ENCODE results near the gene UBA52. TPM values are rescaled to one million over a fixed set of nuclear protein-coding genes. Genes with fewer than 3 reads are reported as not detected.
"Not testable (repeated sequence)": the region's sequence is repeated elsewhere in the genome, so short reads cannot be mapped to it uniquely, and the experiment has no call there.

UBA52 gene
- total RNA-seq, 3 donors from 2014 or later, result 729 to 865 (median 831) TPM

GRCh38 chr19:18537431-18537830 lies 34.2 kb upstream of the UBA52 start:
- Histone ChIP-seq H3K27ac (no peak overlapping the region), H3K9me3 (no peaks in the 10 kb centered on the region), H3K4me3 (no peak overlapping the region), H3K36me3 (peaks cover 14% of the 10 kb centered on the region), H3K27me3 (no peaks in the 10 kb centered on the region), H3K4me1 (no peaks in the 10 kb centered on the region)
- intact Hi-C loops (cut with DNase I; ENCODE audit: low total_unique reads), result no loop called here
- no peak for DNase-seq (ENCODE audit: low spot score in 2 of 2)
- TF ChIP-seq POLR2A (IDR thresholded peaks at IDR 0.05), result no peak
- TF ChIP-seq CTCF (IDR thresholded peaks at IDR 0.05), result no peak
- no peak for TF ChIP-seq POLR2AphosphoS5 (IDR thresholded peaks at IDR 0.05)

GRCh38 chr19:18538115-18538514 lies 33.5 kb upstream of the UBA52 start:
- no peaks in the 10 kb centered on the region for H3K4me1 ChIP-seq
- peaks cover 7% of the 10 kb centered on the region for H3K36me3 ChIP-seq
- H3K9me3 ChIP-seq, result no peaks in the 10 kb centered on the region
- no peaks in the 10 kb centered on the region for H3K27me3 ChIP-seq
- H3K4me3 ChIP-seq, result no peak overlapping the region
- intact Hi-C loops (cut with DNase I; ENCODE audit: low total_unique reads), result no loop called here
- H3K27ac ChIP-seq, result no peak overlapping the region
- TF ChIP-seq POLR2AphosphoS5 (IDR thresholded peaks at IDR 0.05) (no peak), POLR2A (IDR thresholded peaks at IDR 0.05) (no peak), CTCF (IDR thresholded peaks at IDR 0.05) (no peak)
- DNase-seq (ENCODE audit: low spot score in 2 of 2), result no peak

- Histone ChIP-seq H3K36me3 (peaks cover 5% of the 10 kb centered on the region), H3K27ac (no peak overlapping the region), H3K9me3 (no peaks in the 10 kb centered on the region), H3K4me3 (no peak overlapping the region), H3K27me3 (no peaks in the 10 kb centered on the region), H3K4me1 (no peaks in the 10 kb centered on the region)
- DNase-seq (ENCODE audit: low spot score in 2 of 2), result no peak
- no peak for TF ChIP-seq POLR2A (IDR thresholded peaks at IDR 0.05)
- TF ChIP-seq CTCF (IDR thresholded peaks at IDR 0.05), result no peak
- TF ChIP-seq POLR2AphosphoS5 (IDR thresholded peaks at IDR 0.05), result no peak
- intact Hi-C loops (cut with DNase I; ENCODE audit: low total_unique reads), result no loop called here
Measured at GRCh38 chr19:18539372-18539771, 32.3 kb upstream of the UBA52 start.

- intact Hi-C loops (cut with DNase I; ENCODE audit: low total_unique reads); H3K27ac ChIP-seq; H3K4me1 ChIP-seq; H3K4me3 ChIP-seq; H3K36me3 ChIP-seq; H3K9me3 ChIP-seq; H3K27me3 ChIP-seq; DNase-seq (ENCODE audit: low spot score in 2 of 2): not testable (repeated sequence)
Measured at GRCh38 chr19:18540200-18540599, 31.5 kb upstream of the UBA52 start.

- DNase-seq (ENCODE audit: low spot score in 2 of 2), result no peak
- H3K27ac ChIP-seq, result peak overlapping the region; percentile 54 to 95
- intact Hi-C loops (cut with DNase I; ENCODE audit: low total_unique reads), result no loop called here
- peak overlapping the region in 1 of 3 donors; percentile 94 for H3K4me3 ChIP-seq
- no peaks in the 10 kb centered on the region for H3K9me3 ChIP-seq
- no peaks in the 10 kb centered on the region for H3K4me1 ChIP-seq
- H3K36me3 ChIP-seq, result peaks cover 5% of the 10 kb centered on the region
- H3K27me3 ChIP-seq, result no peaks in the 10 kb centered on the region
- TF ChIP-seq CTCF (IDR thresholded peaks at IDR 0.05) (no peak), POLR2A (IDR thresholded peaks at IDR 0.05) (no peak), POLR2AphosphoS5 (IDR thresholded peaks at IDR 0.05) (no peak)
Measured at GRCh38 chr19:18541258-18541991, 30.2 kb upstream of the UBA52 start.

Measured in breast epithelium (tissue), 4 donors.